COLO668 (cell line): ENCODE measurements around the gene EXOC3L2.

Experiments used
- DNase-seq: peaks from one replicate; lab custom pipeline; 2025; ENCODE audit not compliant: unreplicated experiment; lab: John Stamatoyannopoulos, UW

EXOC3L2 gene

GRCh38 chr19:45162608-45163143 is 82.5 kb downstream of the EXOC3L2 start:
- DNase-seq: no peak
